Measurements from ENCODE around the gene PAK1.

The PAK1 gene

GRCh38 chr11:77340501-77340900 lies 133.4 kb downstream of the PAK1 start:
- H3K4me1 ChIP-seq (ENCODE audit: control insufficient read depth, insufficient read depth, low read length) = no peaks in the 10 kb centered on the region
- no peaks in the 10 kb centered on the region for H3K9me3 ChIP-seq (ENCODE audit: control insufficient read depth in 2 of 2, low read length in 2 of 2)
- H3K9ac ChIP-seq (ENCODE audit: low read length in 2 of 2) = no peak overlapping the region
- peaks cover 18 to 27% of the 10 kb centered on the region in 2 donors for H3K36me3 ChIP-seq (ENCODE audit: control insufficient read depth in 2 of 2, insufficient read depth in 2 of 2, low read length in 2 of 2)
- H3K27me3 ChIP-seq (ENCODE audit: control insufficient read depth in 1 of 2, insufficient read depth in 2 of 2, low read length in 2 of 2) = no peaks in the 10 kb centered on the region
- no peak overlapping the region for H3K4me3 ChIP-seq (ENCODE audit: low read length in 2 of 2)
- no peak overlapping the region for H3K27ac ChIP-seq (ENCODE audit: low read length)

- Histone ChIP-seq H3K9me3 (ENCODE audit: control insufficient read depth in 2 of 2, low read length in 2 of 2) (no peaks in the 10 kb centered on the region), H3K27ac (ENCODE audit: low read length) (no peak overlapping the region), H3K4me3 (ENCODE audit: low read length in 2 of 2) (no peak overlapping the region), H3K4me1 (ENCODE audit: control insufficient read depth, insufficient read depth, low read length) (no peaks in the 10 kb centered on the region), H3K36me3 (ENCODE audit: control insufficient read depth in 2 of 2, insufficient read depth in 2 of 2, low read length in 2 of 2) (peaks cover 15 to 19% of the 10 kb centered on the region in 2 donors), H3K27me3 (ENCODE audit: control insufficient read depth in 1 of 2, insufficient read depth in 2 of 2, low read length in 2 of 2) (no peaks in the 10 kb centered on the region), H3K9ac (ENCODE audit: low read length in 2 of 2) (no peak overlapping the region)
These were observed 141.6 kb downstream of the PAK1 start for GRCh38 chr11:77332259-77332658.

GRCh38 chr11:77325159-77325558 lies 148.7 kb downstream of the PAK1 start:
- H3K4me1 ChIP-seq (ENCODE audit: control insufficient read depth, insufficient read depth, low read length) = no peaks in the 10 kb centered on the region
- H3K27ac ChIP-seq (ENCODE audit: low read length) = no peak overlapping the region
- no peak overlapping the region for H3K4me3 ChIP-seq (ENCODE audit: low read length in 2 of 2)
- no peaks in the 10 kb centered on the region for H3K9me3 ChIP-seq (ENCODE audit: control insufficient read depth in 2 of 2, low read length in 2 of 2)
- no peaks in the 10 kb centered on the region for H3K27me3 ChIP-seq (ENCODE audit: control insufficient read depth in 1 of 2, insufficient read depth in 2 of 2, low read length in 2 of 2)
- H3K36me3 ChIP-seq (ENCODE audit: control insufficient read depth in 2 of 2, insufficient read depth in 2 of 2, low read length in 2 of 2) = peaks cover 9 to 13% of the 10 kb centered on the region in 2 donors
- H3K9ac ChIP-seq (ENCODE audit: low read length in 2 of 2) = no peak overlapping the region

GRCh38 chr11:77324508-77324907 lies 149.4 kb downstream of the PAK1 start:
- Histone ChIP-seq H3K4me1 (ENCODE audit: control insufficient read depth, insufficient read depth, low read length) (no peaks in the 10 kb centered on the region), H3K27ac (ENCODE audit: low read length) (no peak overlapping the region), H3K9ac (ENCODE audit: low read length in 2 of 2) (no peak overlapping the region), H3K27me3 (ENCODE audit: control insufficient read depth in 1 of 2, insufficient read depth in 2 of 2, low read length in 2 of 2) (no peaks in the 10 kb centered on the region), H3K36me3 (ENCODE audit: control insufficient read depth in 2 of 2, insufficient read depth in 2 of 2, low read length in 2 of 2) (peaks cover 9 to 13% of the 10 kb centered on the region in 2 donors), H3K9me3 (ENCODE audit: control insufficient read depth in 2 of 2, low read length in 2 of 2) (no peaks in the 10 kb centered on the region), H3K4me3 (ENCODE audit: low read length in 2 of 2) (no peak overlapping the region)

GRCh38 chr11:77322926-77323590 lies 150.8 kb downstream of the PAK1 start:
- H3K36me3 ChIP-seq (ENCODE audit: control insufficient read depth in 2 of 2, insufficient read depth in 2 of 2, low read length in 2 of 2) = peaks cover 9 to 13% of the 10 kb centered on the region in 2 donors
- H3K27me3 ChIP-seq (ENCODE audit: control insufficient read depth in 1 of 2, insufficient read depth in 2 of 2, low read length in 2 of 2) = no peaks in the 10 kb centered on the region
- H3K9me3 ChIP-seq (ENCODE audit: control insufficient read depth in 2 of 2, low read length in 2 of 2) = no peaks in the 10 kb centered on the region
- H3K27ac ChIP-seq (ENCODE audit: low read length) = no peak overlapping the region
- H3K9ac ChIP-seq (ENCODE audit: low read length in 2 of 2) = no peak overlapping the region
- H3K4me1 ChIP-seq (ENCODE audit: control insufficient read depth, insufficient read depth, low read length) = no peaks in the 10 kb centered on the region
- no peak overlapping the region for H3K4me3 ChIP-seq (ENCODE audit: low read length in 2 of 2)

- H3K36me3 ChIP-seq (ENCODE audit: control insufficient read depth in 2 of 2, insufficient read depth in 2 of 2, low read length in 2 of 2) = peaks cover 9 to 13% of the 10 kb centered on the region in 2 donors
- H3K27ac ChIP-seq (ENCODE audit: low read length) = no peak overlapping the region
- no peak overlapping the region for H3K4me3 ChIP-seq (ENCODE audit: low read length in 2 of 2)
- H3K4me1 ChIP-seq (ENCODE audit: control insufficient read depth, insufficient read depth, low read length) = no peaks in the 10 kb centered on the region
- no peak overlapping the region for H3K9ac ChIP-seq (ENCODE audit: low read length in 2 of 2)
- no peaks in the 10 kb centered on the region for H3K9me3 ChIP-seq (ENCODE audit: control insufficient read depth in 2 of 2, low read length in 2 of 2)
- no peaks in the 10 kb centered on the region for H3K27me3 ChIP-seq (ENCODE audit: control insufficient read depth in 1 of 2, insufficient read depth in 2 of 2, low read length in 2 of 2)
These were observed 151.4 kb downstream of the PAK1 start for GRCh38 chr11:77322506-77322905.

- H3K27me3 ChIP-seq (ENCODE audit: control insufficient read depth in 1 of 2, insufficient read depth in 2 of 2, low read length in 2 of 2) = no peaks in the 10 kb centered on the region
- no peak overlapping the region for H3K9ac ChIP-seq (ENCODE audit: low read length in 2 of 2)
- H3K36me3 ChIP-seq (ENCODE audit: control insufficient read depth in 2 of 2, insufficient read depth in 2 of 2, low read length in 2 of 2) = peaks cover 9 to 11% of the 10 kb centered on the region in 2 donors
- H3K4me1 ChIP-seq (ENCODE audit: control insufficient read depth, insufficient read depth, low read length) = no peaks in the 10 kb centered on the region
- H3K4me3 ChIP-seq (ENCODE audit: low read length in 2 of 2) = no peak overlapping the region
- H3K9me3 ChIP-seq (ENCODE audit: control insufficient read depth in 2 of 2, low read length in 2 of 2) = no peaks in the 10 kb centered on the region
- no peak overlapping the region for H3K27ac ChIP-seq (ENCODE audit: low read length)
These were observed 153.5 kb downstream of the PAK1 start for GRCh38 chr11:77320351-77320750.

GRCh38 chr11:77318600-77318999 lies 155.3 kb downstream of the PAK1 start:
- H3K27ac ChIP-seq (ENCODE audit: low read length) = no peak overlapping the region
- H3K4me1 ChIP-seq (ENCODE audit: control insufficient read depth, insufficient read depth, low read length) = no peaks in the 10 kb centered on the region
- H3K9ac ChIP-seq (ENCODE audit: low read length in 2 of 2) = no peak overlapping the region
- H3K9me3 ChIP-seq (ENCODE audit: control insufficient read depth in 2 of 2, low read length in 2 of 2) = no peaks in the 10 kb centered on the region
- no peak overlapping the region for H3K4me3 ChIP-seq (ENCODE audit: low read length in 2 of 2)
- H3K27me3 ChIP-seq (ENCODE audit: control insufficient read depth in 1 of 2, insufficient read depth in 2 of 2, low read length in 2 of 2) = no peaks in the 10 kb centered on the region
- H3K36me3 ChIP-seq (ENCODE audit: control insufficient read depth in 2 of 2, insufficient read depth in 2 of 2, low read length in 2 of 2) = peaks cover 6 to 11% of the 10 kb centered on the region in 2 donors

GRCh38 chr11:77316733-77317342 lies 157.1 kb downstream of the PAK1 start:
- Histone ChIP-seq H3K9me3 (ENCODE audit: control insufficient read depth in 2 of 2, low read length in 2 of 2) (no peaks in the 10 kb centered on the region), H3K4me1 (ENCODE audit: control insufficient read depth, insufficient read depth, low read length) (no peaks in the 10 kb centered on the region)

GRCh38 chr11:77312107-77312506 lies 161.8 kb downstream of the PAK1 start:
- H3K9ac ChIP-seq (ENCODE audit: low read length in 2 of 2) = no peak overlapping the region
- no peak overlapping the region for H3K4me3 ChIP-seq (ENCODE audit: low read length in 2 of 2)
- H3K9me3 ChIP-seq (ENCODE audit: control insufficient read depth in 2 of 2, low read length in 2 of 2) = no peaks in the 10 kb centered on the region
- peaks cover 0 to 2% of the 10 kb centered on the region in 2 donors for H3K27me3 ChIP-seq (ENCODE audit: control insufficient read depth in 1 of 2, insufficient read depth in 2 of 2, low read length in 2 of 2)
- H3K36me3 ChIP-seq (ENCODE audit: control insufficient read depth in 2 of 2, insufficient read depth in 2 of 2, low read length in 2 of 2) = no peaks in the 10 kb centered on the region
- no peak overlapping the region for H3K27ac ChIP-seq (ENCODE audit: low read length)
- H3K4me1 ChIP-seq (ENCODE audit: control insufficient read depth, insufficient read depth, low read length) = no peaks in the 10 kb centered on the region

More at GRCh38 chr11:77316733-77317342, 157.1 kb downstream of the PAK1 start:
- Histone ChIP-seq H3K36me3 (ENCODE audit: control insufficient read depth in 2 of 2, insufficient read depth in 2 of 2, low read length in 2 of 2) (no peaks in the 10 kb centered on the region), H3K27ac (ENCODE audit: low read length) (no peak overlapping the region), H3K9ac (ENCODE audit: low read length in 2 of 2) (no peak overlapping the region), H3K4me3 (ENCODE audit: low read length in 2 of 2) (no peak overlapping the region), H3K27me3 (ENCODE audit: control insufficient read depth in 1 of 2, insufficient read depth in 2 of 2, low read length in 2 of 2) (peaks cover 0 to 2% of the 10 kb centered on the region in 2 donors)

GRCh38 chr11:77311701-77312100 lies 162.2 kb downstream of the PAK1 start:
- peaks cover 0 to 2% of the 10 kb centered on the region in 2 donors for H3K27me3 ChIP-seq (ENCODE audit: control insufficient read depth in 1 of 2, insufficient read depth in 2 of 2, low read length in 2 of 2)
- H3K4me1 ChIP-seq (ENCODE audit: control insufficient read depth, insufficient read depth, low read length) = no peaks in the 10 kb centered on the region
- no peak overlapping the region for H3K27ac ChIP-seq (ENCODE audit: low read length)
- H3K9ac ChIP-seq (ENCODE audit: low read length in 2 of 2) = no peak overlapping the region
- no peaks in the 10 kb centered on the region for H3K36me3 ChIP-seq (ENCODE audit: control insufficient read depth in 2 of 2, insufficient read depth in 2 of 2, low read length in 2 of 2)
- H3K4me3 ChIP-seq (ENCODE audit: low read length in 2 of 2) = no peak overlapping the region
- no peaks in the 10 kb centered on the region for H3K9me3 ChIP-seq (ENCODE audit: control insufficient read depth in 2 of 2, low read length in 2 of 2)

All from stomach smooth muscle (tissue), 2 donors.